Smooth muscle cell (in vitro differentiated cells): ENCODE data around the gene PHOSPHO1. TPM values are rescaled to one million over a fixed set of nuclear protein-coding genes. Genes with fewer than 3 reads are reported as not detected.

Experiments used
- DNase-seq: peaks from one replicate; lab custom pipeline; 2025; ENCODE audit not compliant: unreplicated experiment; lab: John Stamatoyannopoulos, UW
- H2AFZ ChIP-seq: fragments of 200-600 bp; sonication (generic); 2 replicates; pipeline ENCODE4 v1.6.0; 2016; ENCODE audit warnings: antibody characterized with exemption, low read depth, mild to moderate bottlenecking
- H3F3A ChIP-seq: fragments of 200-600 bp; sonication (generic); 2 replicates; pipeline ENCODE4 v1.6.0; 2017; ENCODE audit warnings: antibody characterized with exemption, low read depth
- H3K27ac ChIP-seq: fragments of 200-600 bp; sonication (generic); 2 replicates; pipeline ENCODE4 v1.5.1; 2016; ENCODE audit warnings: low read depth, mild to moderate bottlenecking
- H3K27me3 ChIP-seq: fragments of 200-600 bp; sonication (generic); 2 replicates; pipeline ENCODE4 v1.6.1; 2016; ENCODE audit warnings: low read depth, mild to moderate bottlenecking
- H3K36me3 ChIP-seq: fragments of 200-600 bp; sonication (generic); 2 replicates; pipeline ENCODE4 v1.5.1; 2016; ENCODE audit warnings: low read depth
- H3K4me1 ChIP-seq: fragments of 200-600 bp; sonication (generic); 2 replicates; pipeline ENCODE4 v1.5.1; 2016; ENCODE audit warnings: low read depth
- H3K4me2 ChIP-seq: fragments of 200-600 bp; sonication (generic); 2 replicates; pipeline ENCODE4 v1.6.0; 2016; ENCODE audit warnings: mild to moderate bottlenecking
- H3K4me3 ChIP-seq: fragments of 200-600 bp; sonication (generic); 2 replicates; pipeline ENCODE4 v1.5.1; 2016; ENCODE audit warnings: mild to moderate bottlenecking
- H3K79me2 ChIP-seq: fragments of 200-600 bp; sonication (generic); 2 replicates; pipeline ENCODE4 v1.6.0; 2016; ENCODE audit warnings: low read depth, mild to moderate bottlenecking
- H3K9ac ChIP-seq: fragments of 200-600 bp; sonication (generic); 2 replicates; pipeline ENCODE4 v1.6.0; 2016; ENCODE audit warnings: low read depth
- H3K9me3 ChIP-seq: fragments of 200-600 bp; sonication (generic); replicated peaks from 2 replicates; pipeline ENCODE4 v1.5.1; 2016; ENCODE audit warnings: low read depth
- H4K20me1 ChIP-seq: fragments of 200-600 bp; sonication (generic); 2 replicates; pipeline ENCODE4 v1.6.0; 2016; ENCODE audit warnings: low read depth
- WGBS: methylation state at CpG from one replicate; pipeline ENCODE4 v1.1.7; 2016; ENCODE audit warnings: low lambda C conversion rate; 5-methylcytosine and 5-hydroxymethylcytosine counted together
- polyA plus RNA-seq: library from polyadenylated mRNA; unstranded; fragments of >200 nt; fragmentation: Nextera tagmentation; extraction: Ambion mirVana; gene quantifications from 2 replicates; pipeline ENCODE4 v1.2.1, GENCODE V29; 2016
- total RNA-seq: library from RNA; depleted of rRNA; stranded (reverse); fragments of >200 nt; gene quantifications from 2 replicates; pipeline ENCODE4 v1.2.3, GENCODE V29; 2014
- TF ChIP-seq, protein P1 (sequence below): fragments of 200-600 bp; sonication (generic); IDR thresholded peaks from 2 replicates; pipeline ENCODE4 v1.5.1; 2017; ENCODE audit warnings: borderline replicate concordance, mild to moderate bottlenecking, antibody characterized with exemption; ENCODE audit not compliant: insufficient read depth, poor library complexity, severe bottlenecking

The PHOSPHO1 gene
- total and polyA plus RNA-seq, 2 experiments from 2014 or later, result 3.0 to 4.2 TPM

DNA sequence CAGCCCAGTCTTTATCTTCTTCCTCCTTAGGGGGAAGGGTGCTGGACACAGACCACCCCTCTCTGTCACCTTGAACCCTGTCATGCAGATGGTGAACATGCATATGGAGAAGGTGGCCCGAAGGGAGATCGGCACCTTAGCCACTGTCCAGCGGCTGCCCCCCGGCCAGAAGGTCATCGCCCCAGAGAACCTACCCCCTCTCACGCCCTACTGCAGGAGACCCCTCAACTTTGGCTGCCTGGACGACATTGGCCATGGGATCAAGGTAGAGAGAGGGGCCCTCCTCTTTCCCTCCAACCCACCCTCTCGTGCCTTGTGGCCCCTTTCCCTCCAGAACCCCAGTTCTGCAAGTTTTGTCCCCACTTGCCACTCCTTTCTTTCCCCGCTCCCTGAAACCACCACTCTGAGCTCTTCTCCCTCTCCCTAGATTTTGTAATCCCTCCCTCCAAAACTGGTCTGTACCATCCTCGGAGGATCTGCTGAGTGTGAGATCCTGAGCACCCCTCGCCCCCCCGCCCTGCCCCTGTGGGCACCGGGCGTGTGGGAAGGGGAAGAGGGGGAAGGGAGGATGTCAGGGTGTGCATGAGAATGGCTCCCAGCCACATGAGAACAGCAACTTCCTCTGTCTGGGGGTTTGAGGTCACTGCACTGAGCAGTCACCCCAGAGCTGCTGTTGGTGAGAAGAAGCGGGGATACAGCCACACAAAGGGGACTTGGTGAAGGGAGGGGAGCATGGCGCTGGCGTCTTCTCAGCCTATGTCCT is 12.8 kb downstream of the PHOSPHO1 start:
- Histone ChIP-seq H3K4me1 (no peaks in the 10 kb centered on the region), H3K9ac (no peak overlapping the region), H3K36me3 (no peaks in the 10 kb centered on the region), H3F3A (no peaks in the 10 kb centered on the region), H4K20me1 (no peaks in the 10 kb centered on the region), H3K79me2 (no peaks in the 10 kb centered on the region), H3K9me3 (no peaks in the 10 kb centered on the region), H3K4me3 (no peak overlapping the region), H3K27ac (no peak overlapping the region), H3K4me2 (no peak overlapping the region), H3K27me3 (peaks cover 4% of the 10 kb centered on the region), H2AFZ (no peak overlapping the region)
- DNase-seq, result no peak
- TF ChIP-seq, protein P1, sequence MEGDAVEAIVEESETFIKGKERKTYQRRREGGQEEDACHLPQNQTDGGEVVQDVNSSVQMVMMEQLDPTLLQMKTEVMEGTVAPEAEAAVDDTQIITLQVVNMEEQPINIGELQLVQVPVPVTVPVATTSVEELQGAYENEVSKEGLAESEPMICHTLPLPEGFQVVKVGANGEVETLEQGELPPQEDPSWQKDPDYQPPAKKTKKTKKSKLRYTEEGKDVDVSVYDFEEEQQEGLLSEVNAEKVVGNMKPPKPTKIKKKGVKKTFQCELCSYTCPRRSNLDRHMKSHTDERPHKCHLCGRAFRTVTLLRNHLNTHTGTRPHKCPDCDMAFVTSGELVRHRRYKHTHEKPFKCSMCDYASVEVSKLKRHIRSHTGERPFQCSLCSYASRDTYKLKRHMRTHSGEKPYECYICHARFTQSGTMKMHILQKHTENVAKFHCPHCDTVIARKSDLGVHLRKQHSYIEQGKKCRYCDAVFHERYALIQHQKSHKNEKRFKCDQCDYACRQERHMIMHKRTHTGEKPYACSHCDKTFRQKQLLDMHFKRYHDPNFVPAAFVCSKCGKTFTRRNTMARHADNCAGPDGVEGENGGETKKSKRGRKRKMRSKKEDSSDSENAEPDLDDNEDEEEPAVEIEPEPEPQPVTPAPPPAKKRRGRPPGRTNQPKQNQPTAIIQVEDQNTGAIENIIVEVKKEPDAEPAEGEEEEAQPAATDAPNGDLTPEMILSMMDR, result no peak
- 88% methylated on average over 17 of the region's 17 CpGs for WGBS

DNA sequence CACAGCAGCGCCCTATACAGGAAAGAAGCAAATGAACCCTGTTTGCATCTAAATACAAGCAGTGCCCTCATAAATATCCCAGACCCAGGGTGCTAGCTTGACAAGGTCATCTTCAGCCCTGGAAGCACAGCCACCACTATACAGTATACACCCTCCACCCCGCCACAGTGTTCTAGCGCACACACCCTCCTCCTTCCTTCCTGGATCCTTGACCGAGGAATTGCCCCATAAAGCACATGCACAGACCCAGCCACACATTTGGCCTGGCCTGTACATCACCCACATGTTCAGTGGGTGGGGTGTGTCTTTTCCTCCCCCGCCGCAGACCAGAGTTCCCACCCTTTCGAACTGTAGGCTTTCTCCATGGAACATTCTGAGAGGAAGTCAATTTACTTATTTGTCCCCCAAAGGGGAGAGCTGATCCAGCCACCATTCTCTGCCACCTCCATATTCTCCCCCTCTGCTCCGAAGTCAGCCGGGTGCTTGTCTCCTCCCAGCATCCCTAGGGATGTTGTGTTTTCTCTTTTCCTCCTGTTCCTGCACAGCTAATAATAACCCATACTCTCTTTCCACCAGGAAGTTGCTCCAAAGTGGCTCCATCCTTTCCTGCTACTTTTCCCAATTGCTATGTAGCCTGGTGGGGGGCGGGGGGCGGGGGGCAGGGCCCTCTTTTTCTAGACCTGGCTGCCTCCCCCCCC is 13.5 kb downstream of the PHOSPHO1 start:
- Histone ChIP-seq H4K20me1 (no peaks in the 10 kb centered on the region), H3K79me2 (no peaks in the 10 kb centered on the region), H3K4me3 (no peak overlapping the region), H3K4me1 (no peaks in the 10 kb centered on the region), H3K27ac (no peak overlapping the region), H3K27me3 (no peaks in the 10 kb centered on the region), H2AFZ (no peak overlapping the region), H3K9me3 (no peaks in the 10 kb centered on the region), H3K4me2 (no peak overlapping the region), H3F3A (no peaks in the 10 kb centered on the region), H3K9ac (no peak overlapping the region), H3K36me3 (no peaks in the 10 kb centered on the region)
- 81% methylated on average over 11 of the region's 11 CpGs for WGBS
- no peak for DNase-seq
- TF ChIP-seq, protein P1, result no peak

DNA sequence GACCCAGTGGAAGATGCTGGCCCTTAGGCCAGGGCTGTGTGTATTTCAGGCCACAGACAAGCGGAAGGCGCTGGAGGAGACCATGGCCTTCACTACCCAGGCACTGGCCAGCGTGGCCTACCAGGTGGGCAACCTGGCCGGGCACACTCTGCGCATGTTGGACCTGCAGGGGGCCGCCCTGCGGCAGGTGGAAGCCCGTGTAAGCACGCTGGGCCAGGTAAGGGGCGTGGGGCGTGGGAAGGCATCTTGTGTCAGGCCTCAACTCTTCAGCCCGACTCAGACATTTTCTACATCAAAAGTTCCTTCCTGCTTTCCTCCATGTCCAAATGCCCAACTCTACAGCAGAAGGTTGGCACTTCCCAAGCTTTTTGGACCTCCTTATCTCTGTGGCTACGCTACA is 14.1 kb downstream of the PHOSPHO1 start:
- no peak for DNase-seq
- H3K9me3 ChIP-seq, result no peaks in the 10 kb centered on the region
- H4K20me1 ChIP-seq, result no peaks in the 10 kb centered on the region
- H3F3A ChIP-seq, result no peaks in the 10 kb centered on the region
- H3K9ac ChIP-seq, result no peak overlapping the region
- TF ChIP-seq, protein P1, result no peak
- no peaks in the 10 kb centered on the region for H3K4me1 ChIP-seq
- H3K27me3 ChIP-seq, result no peaks in the 10 kb centered on the region
- H3K36me3 ChIP-seq, result no peaks in the 10 kb centered on the region
- no peaks in the 10 kb centered on the region for H3K79me2 ChIP-seq
- no peak overlapping the region for H3K4me3 ChIP-seq
- no peak overlapping the region for H3K27ac ChIP-seq
- no peak overlapping the region for H3K4me2 ChIP-seq
- 96% methylated on average over 13 of the region's 13 CpGs for WGBS
- H2AFZ ChIP-seq, result no peak overlapping the region
